ENCODE data around the gene RFXANK. TPM values are rescaled to one million over a fixed set of nuclear protein-coding genes. Genes with fewer than 3 reads are reported as not detected.

Gene RFXANK
- total RNA-seq, 1 experiment from 2014 or later, result 78.7 TPM

GRCh38 chr19:19192078-19192882 lies at the start of gene RFXANK, which contains the start of gene BORCS8 (continued):
- TF ChIP-seq ERG (CRISPR knock-in tag; IDR thresholded peaks at IDR 0.05) (no peak), JUN (CRISPR knock-in tag; IDR thresholded peaks at IDR 0.05) (peak; percentile 67; the same call in 1 of the 2 replicates), ZNF219 (CRISPR knock-in tag; IDR thresholded peaks at IDR 0.05; ENCODE audit: borderline replicate concordance) (no peak), ZNF232 (CRISPR knock-in tag; IDR thresholded peaks at IDR 0.05) (0 out of 2 replicates have a peak, but pooled peaks have one; percentile 61), TP53 (CRISPR knock-in tag; IDR thresholded peaks at IDR 0.05) (0 out of 2 replicates have a peak, but pooled peaks have one; percentile 48), ZNF423 (CRISPR knock-in tag; IDR thresholded peaks at IDR 0.05) (no peak), HMGXB4 (CRISPR knock-in tag; IDR thresholded peaks at IDR 0.05) (no peak), ZNF317 (CRISPR knock-in tag; IDR thresholded peaks at IDR 0.05; ENCODE audit: borderline replicate concordance, low read depth) (no peak), GABPB1 (CRISPR knock-in tag; IDR thresholded peaks at IDR 0.05) (peak; percentile 91), CREB1 (CRISPR knock-in tag; IDR thresholded peaks at IDR 0.05) (peak; percentile 72; the same call in 1 of the 2 replicates), ZNF532 (CRISPR knock-in tag; IDR thresholded peaks at IDR 0.05; ENCODE audit: borderline replicate concordance) (no peak), CREM (CRISPR knock-in tag; IDR thresholded peaks at IDR 0.05) (no peak), MXD4 (CRISPR knock-in tag; IDR thresholded peaks at IDR 0.05; ENCODE audit: borderline replicate concordance) (no peak), NFATC4 (CRISPR knock-in tag; IDR thresholded peaks at IDR 0.05) (no peak), KAT7 (CRISPR knock-in tag; IDR thresholded peaks at IDR 0.05; ENCODE audit: borderline replicate concordance) (no peak)
- TF ChIP-seq, protein P1, sequence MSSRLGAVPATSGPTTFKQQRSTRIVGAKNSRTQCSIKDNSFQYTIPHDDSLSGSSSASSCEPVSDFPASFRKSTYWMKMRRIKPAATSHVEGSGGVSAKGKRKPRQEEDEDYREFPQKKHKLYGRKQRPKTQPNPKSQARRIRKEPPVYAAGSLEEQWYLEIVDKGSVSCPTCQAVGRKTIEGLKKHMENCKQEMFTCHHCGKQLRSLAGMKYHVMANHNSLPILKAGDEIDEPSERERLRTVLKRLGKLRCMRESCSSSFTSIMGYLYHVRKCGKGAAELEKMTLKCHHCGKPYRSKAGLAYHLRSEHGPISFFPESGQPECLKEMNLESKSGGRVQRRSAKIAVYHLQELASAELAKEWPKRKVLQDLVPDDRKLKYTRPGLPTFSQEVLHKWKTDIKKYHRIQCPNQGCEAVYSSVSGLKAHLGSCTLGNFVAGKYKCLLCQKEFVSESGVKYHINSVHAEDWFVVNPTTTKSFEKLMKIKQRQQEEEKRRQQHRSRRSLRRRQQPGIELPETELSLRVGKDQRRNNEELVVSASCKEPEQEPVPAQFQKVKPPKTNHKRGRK (CRISPR knock-in tag; IDR thresholded peaks at IDR 0.05; ENCODE audit: borderline replicate concordance), result no peak
- TF ChIP-seq, protein P2, sequence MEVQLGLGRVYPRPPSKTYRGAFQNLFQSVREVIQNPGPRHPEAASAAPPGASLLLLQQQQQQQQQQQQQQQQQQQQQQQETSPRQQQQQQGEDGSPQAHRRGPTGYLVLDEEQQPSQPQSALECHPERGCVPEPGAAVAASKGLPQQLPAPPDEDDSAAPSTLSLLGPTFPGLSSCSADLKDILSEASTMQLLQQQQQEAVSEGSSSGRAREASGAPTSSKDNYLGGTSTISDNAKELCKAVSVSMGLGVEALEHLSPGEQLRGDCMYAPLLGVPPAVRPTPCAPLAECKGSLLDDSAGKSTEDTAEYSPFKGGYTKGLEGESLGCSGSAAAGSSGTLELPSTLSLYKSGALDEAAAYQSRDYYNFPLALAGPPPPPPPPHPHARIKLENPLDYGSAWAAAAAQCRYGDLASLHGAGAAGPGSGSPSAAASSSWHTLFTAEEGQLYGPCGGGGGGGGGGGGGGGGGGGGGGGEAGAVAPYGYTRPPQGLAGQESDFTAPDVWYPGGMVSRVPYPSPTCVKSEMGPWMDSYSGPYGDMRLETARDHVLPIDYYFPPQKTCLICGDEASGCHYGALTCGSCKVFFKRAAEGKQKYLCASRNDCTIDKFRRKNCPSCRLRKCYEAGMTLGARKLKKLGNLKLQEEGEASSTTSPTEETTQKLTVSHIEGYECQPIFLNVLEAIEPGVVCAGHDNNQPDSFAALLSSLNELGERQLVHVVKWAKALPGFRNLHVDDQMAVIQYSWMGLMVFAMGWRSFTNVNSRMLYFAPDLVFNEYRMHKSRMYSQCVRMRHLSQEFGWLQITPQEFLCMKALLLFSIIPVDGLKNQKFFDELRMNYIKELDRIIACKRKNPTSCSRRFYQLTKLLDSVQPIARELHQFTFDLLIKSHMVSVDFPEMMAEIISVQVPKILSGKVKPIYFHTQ (CRISPR knock-in tag; IDR thresholded peaks at IDR 0.05), result no peak
- TF ChIP-seq, protein P3, sequence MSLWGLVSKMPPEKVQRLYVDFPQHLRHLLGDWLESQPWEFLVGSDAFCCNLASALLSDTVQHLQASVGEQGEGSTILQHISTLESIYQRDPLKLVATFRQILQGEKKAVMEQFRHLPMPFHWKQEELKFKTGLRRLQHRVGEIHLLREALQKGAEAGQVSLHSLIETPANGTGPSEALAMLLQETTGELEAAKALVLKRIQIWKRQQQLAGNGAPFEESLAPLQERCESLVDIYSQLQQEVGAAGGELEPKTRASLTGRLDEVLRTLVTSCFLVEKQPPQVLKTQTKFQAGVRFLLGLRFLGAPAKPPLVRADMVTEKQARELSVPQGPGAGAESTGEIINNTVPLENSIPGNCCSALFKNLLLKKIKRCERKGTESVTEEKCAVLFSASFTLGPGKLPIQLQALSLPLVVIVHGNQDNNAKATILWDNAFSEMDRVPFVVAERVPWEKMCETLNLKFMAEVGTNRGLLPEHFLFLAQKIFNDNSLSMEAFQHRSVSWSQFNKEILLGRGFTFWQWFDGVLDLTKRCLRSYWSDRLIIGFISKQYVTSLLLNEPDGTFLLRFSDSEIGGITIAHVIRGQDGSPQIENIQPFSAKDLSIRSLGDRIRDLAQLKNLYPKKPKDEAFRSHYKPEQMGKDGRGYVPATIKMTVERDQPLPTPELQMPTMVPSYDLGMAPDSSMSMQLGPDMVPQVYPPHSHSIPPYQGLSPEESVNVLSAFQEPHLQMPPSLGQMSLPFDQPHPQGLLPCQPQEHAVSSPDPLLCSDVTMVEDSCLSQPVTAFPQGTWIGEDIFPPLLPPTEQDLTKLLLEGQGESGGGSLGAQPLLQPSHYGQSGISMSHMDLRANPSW (CRISPR knock-in tag; conservative IDR thresholded peaks at IDR 0.05; ENCODE audit: low read depth), result no peak
- TF ChIP-seq, protein P4, sequence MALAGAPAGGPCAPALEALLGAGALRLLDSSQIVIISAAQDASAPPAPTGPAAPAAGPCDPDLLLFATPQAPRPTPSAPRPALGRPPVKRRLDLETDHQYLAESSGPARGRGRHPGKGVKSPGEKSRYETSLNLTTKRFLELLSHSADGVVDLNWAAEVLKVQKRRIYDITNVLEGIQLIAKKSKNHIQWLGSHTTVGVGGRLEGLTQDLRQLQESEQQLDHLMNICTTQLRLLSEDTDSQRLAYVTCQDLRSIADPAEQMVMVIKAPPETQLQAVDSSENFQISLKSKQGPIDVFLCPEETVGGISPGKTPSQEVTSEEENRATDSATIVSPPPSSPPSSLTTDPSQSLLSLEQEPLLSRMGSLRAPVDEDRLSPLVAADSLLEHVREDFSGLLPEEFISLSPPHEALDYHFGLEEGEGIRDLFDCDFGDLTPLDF (CRISPR knock-in tag; IDR thresholded peaks at IDR 0.05), result 0 out of 2 replicates have a peak, but pooled peaks have one; percentile 48
